CD4-positive, alpha-beta T cell treated with Interleukin-12 subunit alpha and Interleukin-12 subunit beta, for 1 hour (primary cell): ENCODE results near the gene DFFB.

ENCODE experiments used
- DNase-seq: peaks from one replicate; pipeline ENCODE4 v3.0.0-alpha.2; 2020

The DFFB gene

DNA sequence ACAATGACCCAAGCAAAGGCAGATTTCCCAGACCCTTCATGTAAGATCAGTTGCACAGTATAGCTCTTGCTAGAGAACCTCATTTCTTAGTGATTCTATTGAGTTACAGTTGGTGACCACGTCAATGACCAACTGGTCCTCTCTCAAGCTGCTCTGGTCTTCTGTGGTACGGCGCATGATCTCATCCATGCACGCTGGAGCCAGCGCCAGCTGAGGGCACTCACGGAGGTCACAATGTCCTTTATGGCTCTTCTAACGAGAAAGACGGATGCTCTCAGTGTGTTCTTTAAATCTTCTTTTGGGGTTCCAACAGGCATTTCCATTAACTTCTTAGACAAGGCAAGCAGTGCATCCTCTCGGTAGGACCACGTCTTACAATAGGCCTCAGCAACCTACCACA, 22.6 kb upstream of the DFFB start:
- DNase-seq = no peak

DNA sequence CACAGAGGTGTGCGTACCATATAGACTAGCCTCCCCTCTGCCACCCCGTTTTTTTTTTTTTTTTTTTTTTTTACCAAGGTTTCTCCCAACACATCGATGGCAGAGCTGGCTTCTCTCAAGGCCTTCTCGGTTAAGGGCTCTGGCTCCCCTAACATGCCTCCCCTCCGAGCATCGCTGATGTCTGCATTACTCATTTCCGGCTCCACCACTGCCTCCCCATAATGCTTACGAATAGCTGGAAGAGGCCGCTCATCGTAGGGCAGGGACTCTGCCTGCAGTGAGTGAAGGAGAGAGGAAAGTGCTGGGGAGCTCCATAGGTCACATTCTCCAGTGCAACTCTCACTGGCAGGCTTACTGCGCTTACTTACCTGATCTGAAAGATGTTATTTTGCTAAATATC, 20.9 kb upstream of the DFFB start:
- no peak for DNase-seq

DNA sequence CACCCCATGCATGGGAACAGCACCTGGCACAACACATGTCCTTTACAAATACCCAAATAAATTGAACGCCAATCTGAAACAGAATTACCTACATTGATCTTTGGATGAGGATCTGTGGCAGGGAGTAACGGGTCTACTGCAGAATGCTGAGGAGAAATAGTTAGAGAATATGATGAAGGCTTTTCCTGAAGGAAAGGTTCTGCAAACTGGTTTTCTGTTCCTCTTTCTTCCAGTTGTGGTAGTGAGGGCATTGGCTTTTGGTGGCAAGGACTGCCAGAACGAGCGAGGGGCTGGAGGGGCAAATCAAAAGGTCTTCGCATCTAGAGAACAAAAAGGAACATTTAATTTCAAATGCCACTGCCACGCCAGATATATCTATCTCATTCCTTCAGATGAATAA, 20.1 kb upstream of the DFFB start:
- DNase-seq = no peak

DNA sequence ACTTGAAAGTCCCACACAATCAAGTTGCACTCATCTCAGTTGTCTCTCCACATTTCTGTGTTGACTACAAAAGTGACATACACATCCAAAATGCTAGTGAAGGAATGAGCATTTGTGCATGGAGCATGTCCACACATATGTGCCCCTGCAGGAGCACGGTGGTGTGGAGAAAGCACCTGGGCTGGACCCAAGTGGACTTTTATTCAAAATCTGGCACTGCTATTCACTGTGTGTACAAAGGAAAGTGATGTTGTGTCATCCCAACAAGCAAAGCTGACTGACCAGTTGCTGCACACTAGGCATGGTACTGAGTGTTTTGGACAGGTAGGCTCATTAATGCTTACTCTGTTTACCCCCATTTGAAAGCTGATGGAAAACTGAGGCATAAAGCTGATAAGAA, 19.6 kb upstream of the DFFB start:
- no peak for DNase-seq

DNA sequence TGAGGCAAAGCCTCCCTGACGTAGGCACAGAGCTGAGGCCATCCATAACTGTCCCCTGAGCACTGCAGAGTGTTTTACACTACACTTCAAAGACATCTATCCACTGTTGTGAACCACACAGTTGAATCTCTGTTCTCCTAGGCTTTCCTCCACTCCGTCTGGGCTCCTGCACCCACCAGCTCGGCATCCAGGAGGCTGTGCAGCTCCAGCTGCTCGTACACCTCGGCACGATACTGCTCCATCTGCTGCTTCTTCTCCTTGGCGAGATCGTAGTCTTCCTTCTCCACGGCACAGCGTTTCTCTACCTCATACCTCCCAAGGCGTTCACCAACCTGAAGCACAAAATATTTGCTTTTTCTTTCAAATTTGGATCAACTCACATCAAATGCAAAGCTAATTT, 18.5 kb upstream of the DFFB start:
- DNase-seq = no peak

DNA sequence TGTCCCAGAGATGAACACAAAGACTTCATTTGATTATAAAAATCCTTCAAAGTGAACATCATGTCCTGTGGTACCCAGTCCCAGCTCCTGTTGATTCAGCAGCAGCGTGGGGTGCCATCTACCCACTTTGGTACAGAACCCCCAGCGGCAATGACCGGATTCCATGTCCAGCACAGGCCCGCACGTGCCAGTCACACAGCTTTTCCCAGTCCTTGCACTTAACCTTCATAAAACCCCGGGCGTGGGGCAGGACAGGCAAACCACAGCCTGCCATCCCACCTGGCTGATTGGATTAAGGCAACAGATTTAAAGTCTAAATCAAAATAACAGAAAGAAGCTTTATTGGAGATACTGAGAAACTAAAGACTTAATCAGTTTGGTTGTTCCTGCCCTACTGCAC, 15.8 kb upstream of the DFFB start:
- DNase-seq = no peak

DNA sequence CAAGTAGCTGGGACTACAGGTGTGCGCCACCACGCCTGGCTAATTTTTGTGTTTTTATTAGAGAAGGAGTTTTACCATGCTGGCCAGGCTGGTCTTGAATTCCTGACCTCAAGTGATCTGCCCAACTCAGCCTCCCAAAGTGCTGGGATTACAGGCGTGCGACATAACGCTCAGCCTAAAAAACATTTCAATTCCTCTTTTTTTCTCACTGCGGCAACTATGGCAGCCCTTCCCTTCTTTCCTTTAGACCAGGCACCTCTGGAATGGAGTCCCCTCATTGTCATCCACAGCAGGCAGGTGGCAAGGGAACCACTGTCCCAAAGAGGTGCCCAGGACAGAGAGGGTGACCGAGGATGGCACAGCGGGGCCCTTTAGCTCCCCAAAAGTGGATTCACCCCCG, 14.4 kb upstream of the DFFB start:
- DNase-seq = no peak

DNA sequence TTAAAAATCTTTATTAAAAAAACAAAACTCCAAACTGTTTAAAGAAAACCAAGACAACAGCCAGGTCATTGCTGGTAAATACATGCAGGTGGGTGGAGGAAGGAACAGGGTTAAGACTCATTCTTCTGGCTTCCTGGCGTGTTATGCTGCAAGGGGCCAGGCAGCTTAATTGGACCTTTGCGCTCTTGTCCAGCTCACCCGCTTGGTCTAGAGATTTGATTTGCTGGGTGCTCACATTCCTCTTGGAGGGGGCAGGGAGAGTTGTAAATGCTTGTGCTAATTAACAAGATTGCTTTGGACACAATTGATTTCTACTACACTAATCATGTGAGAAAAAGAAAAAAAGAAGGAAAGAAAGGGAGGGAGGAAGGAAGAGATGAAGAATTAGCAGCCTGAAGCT, 10.7 kb upstream of the DFFB start:
- DNase-seq = no peak

DNA sequence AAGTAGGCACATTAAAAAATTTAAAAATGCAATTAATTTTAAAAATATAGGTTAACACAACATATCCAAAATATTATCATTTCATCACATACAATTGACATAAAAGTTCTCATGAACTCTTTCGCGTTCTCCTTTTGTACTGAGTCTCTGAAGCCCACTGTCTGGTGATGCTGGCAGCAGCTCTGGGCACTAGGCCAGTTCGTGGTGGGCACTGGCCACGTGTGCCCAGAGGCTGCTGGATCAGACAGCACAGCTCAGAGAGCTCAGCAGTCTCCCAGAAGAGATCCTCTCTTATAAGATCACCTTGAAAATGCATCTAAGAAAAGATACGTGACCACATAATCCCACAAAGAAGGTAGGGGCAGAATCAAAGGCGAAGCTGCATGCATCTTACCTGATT, 10.2 kb upstream of the DFFB start:
- no peak for DNase-seq

DNA sequence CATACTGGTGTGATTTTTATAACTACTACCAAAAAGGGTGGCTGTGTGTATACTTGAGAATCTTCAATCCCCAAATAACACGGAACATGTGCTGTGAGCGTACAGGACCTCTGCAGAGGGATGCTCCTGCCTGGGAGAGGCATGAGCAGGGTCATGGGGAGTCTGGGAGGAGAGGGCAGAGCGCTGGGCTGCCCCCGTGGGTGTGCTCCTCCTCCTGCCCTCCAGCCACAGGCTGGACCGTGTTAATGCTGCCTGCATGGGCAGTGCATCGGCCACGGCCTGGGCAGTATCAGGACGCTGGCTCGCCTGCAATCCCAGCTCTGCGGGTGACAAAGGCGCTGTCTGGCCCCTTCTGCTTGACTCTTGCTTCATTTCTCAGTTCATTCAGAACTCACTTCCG, 6.4 kb upstream of the DFFB start:
- DNase-seq = no peak

DNA sequence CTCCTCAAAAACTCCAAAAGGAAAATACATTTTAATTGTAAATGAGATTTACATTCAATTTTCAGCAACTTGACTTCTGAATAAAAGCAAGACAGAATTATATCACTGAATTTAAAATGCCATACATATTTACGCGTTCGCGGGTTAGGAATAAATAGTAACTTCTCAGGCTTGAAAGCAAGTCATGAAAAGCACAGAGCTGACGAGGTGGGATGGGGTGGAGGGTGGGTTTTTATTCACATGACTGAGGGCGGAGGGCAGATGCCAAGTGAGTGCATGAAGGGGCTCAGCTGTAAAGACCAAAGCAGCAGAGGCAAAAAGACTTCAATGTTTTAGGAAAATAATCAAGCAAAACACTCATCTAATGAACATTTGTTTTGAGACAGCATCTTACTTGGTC, 6.0 kb upstream of the DFFB start:
- no peak for DNase-seq

DNA sequence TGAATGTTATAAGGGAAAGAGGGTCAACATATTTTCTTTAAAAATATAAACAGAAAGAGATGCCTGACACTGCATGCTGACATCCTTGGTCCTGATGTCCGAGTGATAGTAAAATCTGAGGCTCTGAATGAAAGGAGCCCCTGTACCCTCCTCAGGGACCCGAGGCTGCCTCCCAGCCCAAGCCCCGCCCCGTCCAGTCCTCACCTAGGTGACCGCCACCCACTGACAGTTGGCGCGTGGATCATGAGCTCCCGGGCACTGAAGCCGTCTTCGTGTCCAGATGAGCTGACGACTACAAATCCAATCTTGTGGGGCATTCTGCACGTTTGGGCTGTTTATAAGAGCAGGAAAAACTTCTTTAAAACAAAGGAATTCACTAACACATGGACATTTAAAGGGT, 5.2 kb upstream of the DFFB start:
- DNase-seq = no peak

DNA sequence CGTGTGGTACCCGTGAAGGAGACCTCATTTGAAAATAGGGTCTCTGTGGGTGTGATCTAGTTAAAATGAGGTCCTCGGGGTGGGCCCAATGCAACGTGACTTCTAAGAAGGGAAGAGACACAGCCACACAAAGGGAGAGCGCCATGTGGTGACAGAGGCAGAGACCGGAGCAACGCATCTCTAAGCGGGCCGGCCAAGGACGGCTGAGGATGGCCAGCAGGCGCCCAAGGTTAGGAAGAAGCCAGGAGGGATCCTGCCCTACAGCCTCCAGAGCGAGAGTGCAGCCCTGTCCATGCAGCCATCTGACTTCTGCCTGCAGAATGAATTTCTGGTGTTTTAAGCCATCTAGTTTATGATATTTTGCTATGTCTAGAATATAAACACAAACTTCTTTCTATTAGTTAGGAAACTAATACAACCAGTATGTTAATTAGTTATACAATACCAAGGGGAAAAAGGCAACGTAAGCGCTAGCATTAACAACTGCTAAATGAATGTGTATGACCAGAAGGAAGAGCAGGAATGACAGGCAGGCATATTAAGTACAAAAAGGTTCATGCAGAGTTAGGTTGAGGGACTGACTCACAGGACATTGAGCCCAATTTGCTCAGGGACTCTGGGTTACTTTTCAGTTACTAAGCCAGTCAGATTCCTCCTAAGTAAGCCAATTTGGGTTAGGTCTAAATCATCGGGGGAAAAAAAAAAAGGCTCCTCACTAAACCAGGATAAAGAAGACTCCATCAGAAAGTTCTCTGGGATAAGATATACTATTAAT, 4.4 kb upstream of the DFFB start:
- DNase-seq = no peak

DNA sequence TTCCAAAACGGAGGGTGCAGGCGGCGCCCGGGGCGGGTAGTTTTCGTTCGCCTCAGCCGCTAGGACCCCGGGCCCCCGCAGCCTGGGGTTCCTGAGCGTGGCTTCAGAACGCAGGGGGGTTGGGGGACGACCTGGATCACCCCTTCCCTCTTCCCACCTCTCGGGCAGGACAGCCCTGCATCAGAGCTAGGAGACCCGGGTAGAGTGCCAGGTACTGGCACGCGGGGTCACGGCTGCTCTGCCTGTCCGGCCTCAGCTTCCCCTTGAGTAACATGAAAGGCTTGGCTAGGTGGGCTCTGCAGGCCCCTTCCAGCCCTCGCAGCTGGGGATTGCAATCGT, 484 bp downstream of the DFFB start:
- no peak for DNase-seq

DNA sequence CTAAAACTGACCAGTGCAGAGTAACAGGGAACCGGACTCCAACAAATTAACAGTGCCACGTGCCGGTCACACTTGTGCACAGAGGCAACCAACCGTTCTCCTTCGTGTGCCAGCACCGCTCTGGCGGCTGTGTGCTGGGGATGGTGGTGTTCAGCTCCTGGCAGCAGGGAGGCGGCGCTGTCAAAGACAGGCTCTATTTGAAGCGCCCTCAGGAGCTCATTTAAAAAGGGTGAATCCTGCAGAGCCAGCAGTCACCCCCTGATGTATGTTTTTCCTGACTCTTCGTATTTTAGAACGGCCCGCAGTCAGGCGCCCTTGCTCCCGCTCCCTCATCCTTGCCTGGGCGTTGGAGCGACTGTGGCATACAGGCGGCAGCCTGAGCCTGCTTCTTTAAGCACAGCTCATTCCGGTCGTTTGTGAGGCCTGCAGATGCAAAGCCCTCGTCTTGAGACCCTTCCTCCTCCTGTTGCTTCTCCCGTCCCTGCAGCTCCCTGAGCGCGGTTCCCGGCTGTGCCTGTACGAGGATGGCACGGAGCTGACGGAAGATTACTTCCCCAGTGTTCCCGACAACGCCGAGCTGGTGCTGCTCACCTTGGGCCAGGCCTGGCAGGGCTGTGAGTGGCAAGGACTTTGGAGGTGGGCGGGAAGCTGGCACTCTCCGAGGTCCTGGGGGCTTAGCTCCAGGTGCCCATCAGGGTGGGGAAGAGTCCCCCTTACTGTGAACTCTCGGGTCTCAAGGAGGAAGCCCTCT, 1.1 kb downstream of the DFFB start:
- DNase-seq = no peak

DNA sequence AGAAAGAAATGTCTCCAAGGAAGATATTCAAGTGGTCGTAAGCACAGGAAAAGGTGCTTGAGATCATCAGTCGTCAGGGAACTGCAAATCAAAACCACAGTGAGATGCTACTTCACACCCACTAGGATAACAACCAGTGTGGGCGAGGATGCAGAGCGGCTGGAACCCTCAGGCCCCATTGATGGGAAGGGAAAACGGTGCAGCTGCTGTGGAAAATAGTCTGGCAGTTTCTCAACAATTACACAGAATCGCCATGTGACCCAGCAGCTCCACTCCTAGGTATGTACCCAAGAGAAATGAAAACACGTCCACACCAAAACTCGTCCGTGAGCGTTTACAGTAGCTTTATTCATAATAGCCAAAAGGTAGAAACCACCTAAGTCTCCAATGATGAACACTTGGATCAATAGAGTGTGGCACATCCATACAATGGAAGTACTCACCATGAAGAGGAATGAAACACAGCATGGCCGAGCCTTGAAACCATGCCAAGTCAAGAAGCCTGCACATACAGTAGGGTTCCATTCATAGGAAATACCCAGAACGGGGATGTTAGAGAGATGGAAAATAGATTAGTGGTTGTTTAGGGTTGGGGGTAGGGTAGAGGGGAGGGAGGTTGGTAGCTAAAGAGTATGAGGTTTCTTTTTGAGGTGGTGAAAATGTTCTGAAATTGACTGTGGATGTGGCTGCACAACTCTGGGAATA, 6.1 kb downstream of the DFFB start:
- no peak for DNase-seq

DNA sequence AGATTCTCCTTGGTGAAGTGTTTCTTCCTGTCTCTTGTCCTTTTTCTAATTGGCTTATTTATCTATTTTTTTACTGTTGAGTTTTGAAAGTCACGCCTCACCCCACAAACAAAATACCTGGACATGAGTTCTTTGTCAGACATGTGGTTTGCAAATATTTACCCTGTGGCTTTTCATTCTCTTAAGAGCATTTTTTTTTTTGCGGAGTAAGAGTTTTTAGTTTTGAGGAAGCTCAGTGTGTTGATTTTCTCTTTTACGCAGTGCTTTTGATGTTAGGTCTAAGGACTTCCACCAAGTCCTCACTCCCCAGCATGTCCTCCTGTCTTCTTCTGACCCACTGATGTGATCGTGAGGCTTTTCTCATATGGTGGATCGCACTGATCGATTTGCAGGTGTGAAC, 7.6 kb downstream of the DFFB start:
- DNase-seq = no peak

DNA sequence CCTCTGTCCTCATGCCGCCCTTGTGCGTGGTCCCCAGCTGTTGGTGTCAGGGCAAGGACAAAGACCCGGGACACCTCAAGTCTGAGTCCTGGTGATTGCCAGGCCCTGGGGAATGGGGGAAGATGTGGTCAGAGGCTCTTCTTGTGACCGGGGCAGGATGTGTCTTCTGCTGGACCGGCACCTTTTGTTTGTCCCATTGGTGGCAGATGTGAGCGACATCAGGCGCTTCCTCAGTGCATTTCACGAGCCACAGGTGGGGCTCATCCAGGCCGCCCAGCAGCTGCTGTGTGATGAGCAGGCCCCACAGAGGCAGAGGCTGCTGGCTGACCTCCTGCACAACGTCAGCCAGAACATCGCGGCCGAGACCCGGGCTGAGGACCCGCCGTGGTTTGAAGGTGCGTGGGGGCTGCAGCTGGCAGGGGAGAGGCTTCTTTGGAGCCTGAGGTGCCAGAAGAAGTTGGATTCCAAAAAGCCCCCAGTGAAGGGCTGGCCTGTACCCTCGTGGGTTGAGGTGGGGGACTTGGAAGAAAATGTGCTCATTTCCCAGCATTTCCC, 8.4 kb downstream of the DFFB start:
- no peak for DNase-seq

DNA sequence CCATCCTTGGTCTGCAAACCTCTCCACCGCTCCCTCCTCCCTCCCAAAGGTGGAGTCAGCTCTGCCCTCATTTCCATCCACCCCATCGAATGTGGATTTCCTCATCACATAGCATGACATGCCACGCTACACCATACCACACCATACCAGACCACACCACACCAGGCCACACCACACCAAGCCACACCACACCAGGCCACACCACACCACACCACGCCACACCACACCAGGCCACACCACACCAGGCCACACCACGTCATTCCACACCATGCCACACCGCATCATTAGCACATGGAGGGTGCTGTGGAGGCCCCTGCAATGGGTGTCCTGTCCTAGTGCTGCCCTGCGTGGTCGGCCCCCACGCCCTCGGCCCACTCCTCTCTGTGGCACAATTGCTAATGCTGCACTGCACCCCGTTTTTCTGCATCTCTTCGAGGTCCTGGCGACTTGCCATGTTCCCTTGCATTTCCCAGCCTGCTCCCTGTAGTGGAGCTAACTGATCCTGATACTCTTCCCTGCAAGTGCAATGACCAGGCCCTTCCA, 11.3 kb downstream of the DFFB start:
- no peak for DNase-seq

DNA sequence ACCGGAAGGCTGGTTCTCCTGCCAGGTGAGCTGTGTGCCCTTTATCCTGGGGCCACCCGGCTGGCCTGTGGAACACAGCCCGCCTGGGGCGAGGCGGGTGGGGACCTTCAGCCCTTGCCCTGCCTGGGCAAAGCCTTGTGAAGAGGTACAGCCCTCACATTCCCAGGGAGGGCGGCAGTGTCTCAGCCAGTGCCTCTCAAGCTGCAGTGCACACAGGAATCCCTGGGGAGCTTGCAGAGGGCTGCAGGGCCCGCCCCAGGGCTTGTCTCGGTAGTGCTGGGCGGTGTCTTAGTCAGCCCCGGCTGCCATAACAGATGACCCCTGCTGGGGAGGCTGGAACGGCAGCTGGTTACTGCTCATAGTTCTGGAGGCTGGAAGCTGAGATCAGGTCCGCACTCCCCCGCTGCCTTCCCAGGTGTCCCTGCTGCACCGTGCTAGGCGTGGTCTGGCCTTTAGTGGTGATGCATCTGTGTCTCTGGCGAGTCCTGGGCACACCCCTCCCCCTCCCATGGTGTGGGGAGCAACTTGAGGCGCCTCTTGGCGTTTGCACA, 12.6 kb downstream of the DFFB start:
- no peak for DNase-seq

DNA sequence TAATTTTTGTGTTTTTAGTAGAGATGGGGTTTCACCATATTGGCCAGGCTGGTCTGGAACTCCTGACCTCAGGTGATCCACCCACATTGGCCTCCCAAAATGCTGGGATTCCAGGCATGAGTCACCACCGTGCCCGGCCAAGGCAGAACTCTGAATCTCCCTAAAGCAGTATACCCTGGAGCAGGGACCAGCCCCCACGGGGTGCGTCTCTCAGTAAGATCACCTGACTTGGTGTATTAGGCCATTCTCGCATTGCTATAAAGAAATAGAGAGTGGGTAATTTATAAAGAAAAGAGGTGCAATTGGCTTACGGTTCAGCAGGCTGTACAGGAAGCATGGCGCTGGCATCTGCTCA, 14.2 kb downstream of the DFFB start:
- DNase-seq = no peak

DNA sequence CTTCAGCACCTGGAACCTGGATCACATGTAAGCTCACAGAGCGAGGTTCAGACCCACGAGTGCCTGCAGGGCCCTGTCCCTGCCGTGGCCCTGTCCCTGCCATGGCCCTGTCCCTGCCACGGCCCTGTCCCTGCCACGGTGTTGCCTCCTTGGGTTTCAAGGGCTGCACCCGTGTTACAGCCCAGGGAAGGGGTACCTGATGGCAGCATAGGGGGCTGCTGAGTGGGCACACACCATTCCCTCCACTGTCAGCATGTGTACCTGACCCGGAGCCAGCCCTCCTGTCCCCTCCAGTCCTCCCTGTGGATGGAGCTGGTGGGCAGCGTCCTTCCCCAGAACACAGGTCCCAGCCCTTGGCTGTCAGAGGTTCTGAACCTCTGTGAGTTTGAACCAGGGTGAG, 15.3 kb downstream of the DFFB start:
- DNase-seq = no peak

DNA sequence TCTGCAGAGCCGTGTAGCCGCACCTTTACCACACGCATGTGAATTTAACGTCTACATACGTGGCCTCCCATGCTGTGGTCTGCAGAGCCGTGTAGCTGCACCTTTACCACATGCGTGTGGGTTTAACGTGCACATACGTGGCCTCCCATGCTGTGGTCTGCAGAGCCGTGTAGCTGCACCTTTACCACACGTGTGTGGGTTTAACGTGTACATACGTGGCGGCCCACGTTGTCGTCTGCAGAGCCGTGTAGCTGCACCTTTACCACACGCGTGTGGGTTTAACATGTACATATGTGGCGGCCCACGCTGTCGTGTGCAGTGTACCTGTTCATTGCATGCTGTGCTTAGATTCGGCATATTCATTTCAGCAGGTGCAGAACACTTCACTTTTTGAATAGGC, 17.5 kb downstream of the DFFB start:
- DNase-seq = no peak

DNA sequence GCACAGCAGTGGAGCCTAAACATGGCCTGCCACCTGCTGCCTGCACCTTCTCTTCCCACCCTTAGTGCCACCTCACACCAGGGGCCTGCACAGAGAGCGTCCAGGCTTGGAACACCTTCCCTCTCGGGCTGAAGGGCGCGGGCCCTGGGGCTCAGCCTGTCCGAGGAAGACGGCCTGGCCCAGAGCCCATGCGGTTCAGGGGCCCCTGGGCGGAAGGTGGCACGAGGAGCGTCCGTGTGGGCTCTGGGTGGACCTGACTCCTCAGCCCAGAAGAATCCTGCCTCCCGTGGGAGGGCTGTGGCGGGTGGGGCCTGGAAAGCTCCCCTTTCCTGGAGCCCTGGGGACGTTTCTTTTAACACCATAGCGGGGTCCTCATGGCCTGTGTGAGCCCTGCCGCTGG, 19.4 kb downstream of the DFFB start:
- no peak for DNase-seq
